B cell (primary cell): ENCODE results near the gene SIRPB1. TPM values are rescaled to one million over a fixed set of nuclear protein-coding genes. Genes with fewer than 3 reads are reported as not detected.

ENCODE experiments used
- ATAC-seq: fragments of 200-7000 bp; cut with Tn5 transposase; one replicate; pipeline ENCODE4 v1.10.0; 2021; ENCODE audit warnings: low read depth, mild to moderate bottlenecking, moderate number of reproducible peaks, moderate library complexity
- CTCF ChIA-PET: fragments of 350-600 bp; sonication (Branson Sonifier 250); formaldehyde crosslinking; loops from one replicate; lab custom pipeline; 2021; ENCODE audit warnings: antibody characterized with exemption, inconsistent platforms; lab: Charles Lee
- POLR2A ChIA-PET: fragments of 350-600 bp; sonication (Branson Sonifier 250); formaldehyde crosslinking; loops from one replicate; lab custom pipeline; 2021; ENCODE audit warnings: antibody characterized with exemption; lab: Charles Lee
- DNase-seq: peaks from one replicate; pipeline ENCODE4 v3.0.0; 2013
- H2AFZ ChIP-seq: 2 replicates; pipeline ENCODE4 v1.6.1; 2012; ENCODE audit warnings: mild to moderate bottlenecking, low read depth, low read length; ENCODE audit not compliant: insufficient read depth, poor library complexity, severe bottlenecking
- H3K27ac ChIP-seq, 2 donors: 1 replicate in 1 of 2; 2 replicates in 1 of 2; pipeline ENCODE4 v1.5.1; 2012 to 2013; ENCODE audit warnings: low read length in 2 of 2, mild to moderate bottlenecking in 2 of 2, moderate library complexity in 1 of 2
- H3K27me3 ChIP-seq, 4 experiments: fragments of 200-600 bp in 1 of 4; sonication (generic) in 1 of 4; replicated peaks in 1 of 4; 1 replicate in 2 of 4; 2 replicates in 2 of 4; pipeline versions ENCODE4 v1.6.1 to v1.7.0; 2013 to 2016; ENCODE audit warnings: low read length in 3 of 4, mild to moderate bottlenecking in 2 of 4, mixed read lengths in 1 of 4, moderate library complexity in 1 of 4; ENCODE audit not compliant: insufficient read depth in 4 of 4, control insufficient read depth in 3 of 4; ENCODE audit errors: control extremely low read depth in 1 of 4
- H3K36me3 ChIP-seq, 2 experiments: replicated peaks in 1 of 2; 1 replicate in 1 of 2; 2 replicates in 1 of 2; pipeline versions ENCODE4 v1.6.1 to v1.7.1; 2013; ENCODE audit warnings: low read length in 1 of 2; ENCODE audit not compliant: insufficient read depth in 2 of 2, control insufficient read depth in 1 of 2; ENCODE audit errors: control extremely low read depth in 1 of 2, extremely low read depth in 1 of 2
- H3K4me1 ChIP-seq, 2 donors: fragments of 200-600 bp in 1 of 2; sonication (generic) in 1 of 2; 1 replicate in 1 of 2; 2 replicates in 1 of 2; pipeline versions ENCODE4 v1.5.1 to v1.6.1; 2013 to 2017; ENCODE audit warnings: low read length in 2 of 2; ENCODE audit not compliant: control insufficient read depth in 2 of 2, insufficient read depth in 2 of 2
- H3K4me2 ChIP-seq: replicated peaks from 2 replicates; pipeline ENCODE3; 2012; ENCODE audit warnings: mild to moderate bottlenecking, low read depth, low read length; ENCODE audit not compliant: poor library complexity, severe bottlenecking
- H3K4me3 ChIP-seq, 5 experiments: fragments of 200-600 bp in 1 of 5; sonication (generic) in 1 of 5; 1 replicate in 3 of 5; 2 replicates in 2 of 5; pipeline versions ENCODE4 v1.5.1 to v1.7.0; 2011 to 2016; ENCODE audit warnings: low read length in 4 of 5, mild to moderate bottlenecking in 4 of 5, low read depth in 2 of 5, control low read depth in 1 of 5, moderate library complexity in 1 of 5; ENCODE audit not compliant: insufficient read depth in 1 of 5; ENCODE audit errors: control extremely low read depth in 1 of 5, extremely low read depth in 1 of 5
- H3K79me2 ChIP-seq: fragments of 200-600 bp; sonication (generic); one replicate; pipeline ENCODE4 v1.6.0; 2016; ENCODE audit warnings: low read length; ENCODE audit not compliant: control insufficient read depth, insufficient read depth
- H3K9ac ChIP-seq: fragments of 200-600 bp; sonication (generic); 2 replicates; pipeline ENCODE4 v1.6.1; 2017; ENCODE audit warnings: mild to moderate bottlenecking, low read length, moderate library complexity
- H3K9me3 ChIP-seq, 3 donors: one replicate each; pipeline versions ENCODE4 v1.6.1 to v1.7.1; 2013; ENCODE audit warnings: low read length in 2 of 3; ENCODE audit not compliant: control insufficient read depth in 2 of 3, insufficient read depth in 1 of 3; ENCODE audit errors: control extremely low read depth in 1 of 3
- H4K20me1 ChIP-seq: 2 replicates; pipeline ENCODE4 v1.6.0; 2012; ENCODE audit warnings: mild to moderate bottlenecking, low read length; ENCODE audit not compliant: insufficient read depth, control insufficient read depth, poor library complexity, severe bottlenecking
- H3K27ac Mint-ChIP-seq: one replicate; pipeline ENCODE4 v1.8.0; 2021; ENCODE audit warnings: mixed read lengths
- H3K27me3 Mint-ChIP-seq: one replicate; pipeline ENCODE4 v1.8.0; 2021; ENCODE audit warnings: mixed read lengths
- H3K4me1 Mint-ChIP-seq: one replicate; pipeline ENCODE4 v1.8.0; 2021; ENCODE audit warnings: mixed read lengths
- H3K4me3 Mint-ChIP-seq: one replicate; pipeline ENCODE4 v1.8.0; 2021; ENCODE audit warnings: mixed read lengths
- H3K9me3 Mint-ChIP-seq: one replicate; pipeline ENCODE4 v1.8.0; 2022; ENCODE audit warnings: mixed read lengths; ENCODE audit not compliant: insufficient read depth
- EZH2 ChIP-seq: IDR thresholded peaks from 2 replicates; pipeline ENCODE4 v1.6.1; 2012; ENCODE audit warnings: borderline replicate concordance, low read depth, mild to moderate bottlenecking, moderate library complexity, low read length; ENCODE audit not compliant: insufficient read depth, poor library complexity, severe bottlenecking
- WGBS: methylation state at CpG from one replicate; pipeline ENCODE4 v1.1.5; 2013; ENCODE audit warnings: missing lambda C conversion rate; ENCODE audit not compliant: insufficient coverage; 5-methylcytosine and 5-hydroxymethylcytosine counted together
- intact Hi-C: fragments of 100-400 bp; cut with micrococcal nuclease; formaldehyde crosslinking; loops from one replicate; pipeline ENCODE4 v1.10.0; 2022
- polyA plus RNA-seq: library from polyadenylated mRNA; depleted of rRNA; stranded (reverse); fragments of >200 nt; gene quantifications from 2 replicates; pipeline ENCODE4 v1.2.3, GENCODE V29; 2012
- total RNA-seq, 2 donors: library from RNA; stranded (reverse); fragments of 120-200 nt in 1 of 2; gene quantifications; 1 replicate in 1 of 2; 2 replicates in 1 of 2; pipeline versions ENCODE4 v1.2.3 to v1.2.4, GENCODE V29; 2013 to 2022
- TF ChIP-seq, protein P1 (sequence below): fragments of 200-600 bp; IDR thresholded peaks from one replicate; pipeline ENCODE4 v1.8.0; 2022; ENCODE audit warnings: antibody characterized with exemption, mild to moderate bottlenecking

The SIRPB1 gene
- total and polyA plus RNA-seq, 2 donors (not counting 1 experiment from before 2014, with no cell fraction given), result 1.3 to 1.7 TPM

DNA sequence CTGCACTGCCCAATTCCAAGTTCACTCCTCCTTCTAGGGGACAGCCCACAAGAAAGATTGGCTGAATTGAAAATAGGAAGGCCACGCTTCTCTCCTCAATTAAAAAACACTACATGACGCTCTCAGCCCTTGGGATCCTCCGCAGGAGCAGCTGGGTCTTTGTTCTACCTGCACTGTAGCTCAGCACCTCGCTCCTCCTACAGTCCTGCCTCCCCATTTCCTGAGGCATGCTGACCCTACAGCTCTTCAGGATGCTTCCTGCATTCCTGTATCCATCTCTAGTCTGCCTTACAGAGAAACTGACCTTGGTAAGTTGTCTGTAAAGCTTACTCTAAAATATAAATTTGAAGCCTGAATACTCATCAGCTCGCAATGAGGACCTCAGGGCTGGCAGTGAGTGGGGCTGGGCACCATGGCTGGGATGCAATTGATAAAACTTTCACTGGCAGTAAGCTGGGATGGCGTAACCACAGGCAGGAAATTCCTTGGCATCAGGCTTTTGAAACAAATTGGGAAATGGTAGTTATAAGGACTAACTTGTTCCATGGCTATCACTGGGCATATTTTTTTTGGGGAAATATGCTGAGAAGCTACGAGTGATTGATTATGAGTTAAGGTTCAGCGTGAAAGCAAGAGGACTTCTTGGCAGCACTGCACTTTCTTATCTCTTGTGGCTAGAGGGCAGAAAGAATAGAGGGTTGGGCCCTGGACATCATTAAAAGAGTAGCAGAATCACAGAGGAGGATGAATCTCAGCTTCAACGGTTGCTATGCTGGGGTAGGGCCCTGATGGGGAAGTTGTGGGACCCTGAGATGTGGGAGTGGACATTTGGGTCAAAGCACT is 11.7 kb upstream of the SIRPB1 start:
- Histone ChIP-seq H4K20me1 (no peaks in the 10 kb centered on the region), H3K9ac (no peak overlapping the region), H3K27ac (no peak overlapping the region), H3K27me3 (no peaks in the 10 kb centered on the region), H3K36me3 (no peaks in the 10 kb centered on the region), H2AFZ (no peak overlapping the region), H3K4me1 (no peaks in the 10 kb centered on the region), H3K4me3 (no peak overlapping the region), H3K79me2 (no peaks in the 10 kb centered on the region), H3K9me3 (no peaks in the 10 kb centered on the region), H3K4me2 (no peak overlapping the region)
- POLR2A ChIA-PET, result no interaction called here
- WGBS, result 79% methylated on average over 9 of the region's 9 CpGs
- TF ChIP-seq EZH2, result no peak
- TF ChIP-seq, protein P1, sequence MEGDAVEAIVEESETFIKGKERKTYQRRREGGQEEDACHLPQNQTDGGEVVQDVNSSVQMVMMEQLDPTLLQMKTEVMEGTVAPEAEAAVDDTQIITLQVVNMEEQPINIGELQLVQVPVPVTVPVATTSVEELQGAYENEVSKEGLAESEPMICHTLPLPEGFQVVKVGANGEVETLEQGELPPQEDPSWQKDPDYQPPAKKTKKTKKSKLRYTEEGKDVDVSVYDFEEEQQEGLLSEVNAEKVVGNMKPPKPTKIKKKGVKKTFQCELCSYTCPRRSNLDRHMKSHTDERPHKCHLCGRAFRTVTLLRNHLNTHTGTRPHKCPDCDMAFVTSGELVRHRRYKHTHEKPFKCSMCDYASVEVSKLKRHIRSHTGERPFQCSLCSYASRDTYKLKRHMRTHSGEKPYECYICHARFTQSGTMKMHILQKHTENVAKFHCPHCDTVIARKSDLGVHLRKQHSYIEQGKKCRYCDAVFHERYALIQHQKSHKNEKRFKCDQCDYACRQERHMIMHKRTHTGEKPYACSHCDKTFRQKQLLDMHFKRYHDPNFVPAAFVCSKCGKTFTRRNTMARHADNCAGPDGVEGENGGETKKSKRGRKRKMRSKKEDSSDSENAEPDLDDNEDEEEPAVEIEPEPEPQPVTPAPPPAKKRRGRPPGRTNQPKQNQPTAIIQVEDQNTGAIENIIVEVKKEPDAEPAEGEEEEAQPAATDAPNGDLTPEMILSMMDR, result no peak
- peaks cover 13% of the 10 kb centered on the region for H3K27me3 Mint-ChIP-seq
- DNase-seq, result no peak
- no peak overlapping the region for H3K27ac Mint-ChIP-seq
- CTCF ChIA-PET, result no interaction called here
- no peaks in the 10 kb centered on the region for H3K4me1 Mint-ChIP-seq
- no peak overlapping the region for H3K4me3 Mint-ChIP-seq
- H3K9me3 Mint-ChIP-seq, result no peaks in the 10 kb centered on the region
- ATAC-seq, result no peak
- intact Hi-C loops, result no loop called here

DNA sequence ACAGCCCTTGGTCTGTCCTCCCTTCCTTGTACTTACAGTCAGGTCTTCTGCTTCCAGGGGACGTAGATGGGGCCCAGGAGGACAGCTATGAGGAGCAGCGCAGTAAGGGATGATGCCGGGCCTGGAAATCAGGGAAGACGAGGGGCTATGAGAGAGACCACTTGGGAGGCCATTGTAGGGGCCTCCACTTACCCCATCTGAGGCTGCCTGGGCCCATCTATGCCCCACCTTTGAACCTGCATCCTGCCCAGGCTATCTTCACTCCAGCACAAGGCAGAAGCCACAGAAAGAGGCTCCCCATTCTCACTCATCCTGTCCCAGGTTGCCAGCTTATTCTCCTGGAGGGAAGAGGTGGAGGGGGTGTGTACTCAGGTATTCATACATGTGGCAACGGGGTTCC is 10.4 kb upstream of the SIRPB1 start:
- Mint-ChIP-seq H3K4me1 (no peaks in the 10 kb centered on the region), H3K9me3 (no peaks in the 10 kb centered on the region), H3K27ac (no peak overlapping the region), H3K27me3 (peaks cover 13% of the 10 kb centered on the region), H3K4me3 (no peak overlapping the region)
- H3K4me1 ChIP-seq, result no peaks in the 10 kb centered on the region
- DNase-seq (no peak), ATAC-seq (no peak)
- no peaks in the 10 kb centered on the region for H3K79me2 ChIP-seq
- no peak overlapping the region for H3K4me3 ChIP-seq
- CTCF ChIA-PET, result no interaction called here
- intact Hi-C loops, result no loop called here
- H3K9me3 ChIP-seq, result no peaks in the 10 kb centered on the region
- no peak overlapping the region for H2AFZ ChIP-seq
- H3K9ac ChIP-seq, result no peak overlapping the region
- H3K4me2 ChIP-seq, result no peak overlapping the region
- no peak overlapping the region for H3K27ac ChIP-seq
- no peaks in the 10 kb centered on the region for H3K27me3 ChIP-seq
- WGBS, result 100% methylated on average over 4 of the region's 5 CpGs
- TF ChIP-seq, protein P1, result no peak
- TF ChIP-seq EZH2, result no peak
- POLR2A ChIA-PET, result no interaction called here
- no peaks in the 10 kb centered on the region for H3K36me3 ChIP-seq
- no peaks in the 10 kb centered on the region for H4K20me1 ChIP-seq
